GM10266 (cell line): ENCODE data around the gene ATP1B1.
A peak's percentile ranks its signal among the peaks of the same experiment; 100 is the strongest.

ENCODE experiments used
- DNase-seq: peaks from one replicate; pipeline ENCODE4 v3.0.0; 2012; ENCODE audit errors: extremely low spot score
- CTCF ChIP-seq: IDR thresholded peaks from 2 replicates; pipeline ENCODE4 v1.5.1; 2012; ENCODE audit warnings: mild to moderate bottlenecking, low read depth; ENCODE audit not compliant: control insufficient read depth, insufficient read depth; ENCODE audit errors: missing control alignments

ATP1B1 gene

GRCh38 chr1:169103480-169103893 is 3.0 kb upstream of the ATP1B1 start:
- no peak for TF ChIP-seq CTCF
- no peak for DNase-seq

- no peak for TF ChIP-seq CTCF
- no peak for DNase-seq
Measured at GRCh38 chr1:169105087-169105433, 1.4 kb upstream of the ATP1B1 start.

GRCh38 chr1:169105434-169106094 is 926 bp upstream of the ATP1B1 start:
- no peak for TF ChIP-seq CTCF
- peak; percentile 57 for DNase-seq

- no peak for TF ChIP-seq CTCF
- DNase-seq = no peak
Measured at GRCh38 chr1:169106921-169107602, 572 bp downstream of the ATP1B1 start.

- no peak for DNase-seq
- TF ChIP-seq CTCF = no peak
Measured at GRCh38 chr1:169107603-169108208, 1.2 kb downstream of the ATP1B1 start.

GRCh38 chr1:169108223-169108622 is 1.7 kb downstream of the ATP1B1 start:
- TF ChIP-seq CTCF = no peak

GRCh38 chr1:169108863-169109560 is 2.5 kb downstream of the ATP1B1 start:
- TF ChIP-seq CTCF = peak; percentile 66
- peak; percentile 60 for DNase-seq

More at GRCh38 chr1:169108223-169108622, 1.7 kb downstream of the ATP1B1 start:
- no peak for DNase-seq
